Loucy (cell line): ENCODE measurements around the gene C22orf31.

Source experiments
- H2AFZ ChIP-seq: fragments of 200-600 bp; sonication (generic); 2 replicates; pipeline ENCODE4 v1.6.0; 2016; ENCODE audit warnings: antibody characterized with exemption, mild to moderate bottlenecking, low read length, moderate library complexity
- H3F3A ChIP-seq: fragments of 200-600 bp; 2 replicates; pipeline ENCODE4 v1.6.0; 2016; ENCODE audit warnings: antibody characterized with exemption, low read depth, mild to moderate bottlenecking
- H3K27me3 ChIP-seq: fragments of 200-600 bp; sonication (generic); 2 replicates; pipeline ENCODE4 v1.6.1; 2014; ENCODE audit warnings: low read length, mild to moderate bottlenecking; ENCODE audit not compliant: insufficient read depth, poor library complexity, severe bottlenecking
- H3K36me3 ChIP-seq: fragments of 200-600 bp; sonication (generic); 2 replicates; pipeline ENCODE4 v1.6.1; 2016; ENCODE audit warnings: low read length; ENCODE audit not compliant: insufficient read depth
- H3K4me1 ChIP-seq: fragments of 200-600 bp; sonication (generic); 2 replicates; pipeline ENCODE4 v1.5.1; 2014; ENCODE audit warnings: low read length, mild to moderate bottlenecking; ENCODE audit not compliant: insufficient read depth, poor library complexity, severe bottlenecking
- H3K4me2 ChIP-seq: fragments of 200-600 bp; sonication (generic); 2 replicates; pipeline ENCODE4 v1.6.0; 2014; ENCODE audit warnings: antibody characterized with exemption, low read length, low read depth, mild to moderate bottlenecking; ENCODE audit not compliant: poor library complexity, severe bottlenecking
- H3K4me3 ChIP-seq: fragments of 200-600 bp; sonication (generic); 2 replicates; pipeline ENCODE4 v1.5.1; 2014; ENCODE audit warnings: low read length, mild to moderate bottlenecking, mixed read lengths; ENCODE audit not compliant: poor library complexity, severe bottlenecking
- H3K79me2 ChIP-seq: fragments of 200-600 bp; sonication (generic); 2 replicates; pipeline ENCODE4 v1.6.1; 2014; ENCODE audit warnings: low read length; ENCODE audit not compliant: insufficient read depth
- H3K9ac ChIP-seq: fragments of 200-600 bp; sonication (generic); 2 replicates; pipeline ENCODE4 v1.6.0; 2014; ENCODE audit warnings: mild to moderate bottlenecking, low read depth, low read length, moderate library complexity; ENCODE audit not compliant: poor library complexity, severe bottlenecking
- H3K9me2 ChIP-seq: fragments of 200-600 bp; sonication (generic); replicated peaks from 2 replicates; pipeline ENCODE4 v1.6.1; 2016; ENCODE audit warnings: low read depth, low read length, mixed read lengths
- H3K9me3 ChIP-seq: fragments of 200-600 bp; sonication (generic); 2 replicates; pipeline ENCODE4 v1.6.1; 2014; ENCODE audit warnings: mild to moderate bottlenecking, antibody characterized with exemption, low read length, low read depth; ENCODE audit not compliant: insufficient read depth
- H4K20me1 ChIP-seq: fragments of 200-600 bp; sonication (generic); 2 replicates; pipeline ENCODE4 v1.6.0; 2014; ENCODE audit warnings: antibody characterized with exemption, low read length, mild to moderate bottlenecking; ENCODE audit not compliant: insufficient read depth, poor library complexity, severe bottlenecking
- CTCF ChIP-seq: fragments of 200-600 bp; sonication (generic); conservative IDR thresholded peaks from 2 replicates; pipeline ENCODE4 v1.5.1; 2014; ENCODE audit warnings: mild to moderate bottlenecking, antibody characterized with exemption, low read length
- EZH2phosphoT487 ChIP-seq: fragments of 200-600 bp; IDR thresholded peaks from 2 replicates; pipeline ENCODE4 v1.6.1; 2018; ENCODE audit warnings: antibody characterized with exemption, mild to moderate bottlenecking, moderate library complexity, borderline replicate concordance

The C22orf31 gene

DNA sequence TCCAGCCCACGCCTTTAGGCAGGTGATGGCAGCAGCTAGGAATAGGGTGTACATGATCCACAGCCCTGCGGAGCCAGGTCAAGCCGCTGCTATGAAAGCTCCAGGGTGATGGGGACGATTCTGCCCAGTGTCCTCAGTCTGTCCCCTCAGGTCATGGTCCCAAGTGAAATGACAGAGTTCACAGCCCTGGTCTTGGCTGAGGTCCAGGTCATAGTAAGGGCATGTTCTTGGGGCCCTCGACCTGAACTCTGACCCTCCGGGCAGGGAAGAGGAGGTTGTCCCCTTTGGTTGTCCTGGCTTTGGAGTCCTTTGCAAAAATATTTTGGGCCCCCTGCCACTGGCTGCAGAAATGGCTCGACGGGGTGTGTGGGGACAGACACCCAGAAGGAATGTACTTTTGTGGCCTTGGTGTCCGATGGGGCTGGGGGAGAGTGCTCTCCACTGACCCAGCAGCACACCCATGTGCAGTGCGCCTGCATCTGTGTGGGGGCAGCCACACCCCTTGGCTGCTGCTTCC, 7.3 kb downstream of the C22orf31 start:
- H3K27me3 ChIP-seq: no peaks in the 10 kb centered on the region
- peaks cover 17% of the 10 kb centered on the region; the same call in 1 of the 2 replicates for H3K36me3 ChIP-seq
- no peak overlapping the region for H3K4me2 ChIP-seq
- H3K9me2 ChIP-seq: no peaks in the 10 kb centered on the region
- H3K4me3 ChIP-seq: no peak overlapping the region
- TF ChIP-seq EZH2phosphoT487 (no peak), CTCF (no peak)
- no peak overlapping the region for H2AFZ ChIP-seq
- H3K79me2 ChIP-seq: no peaks in the 10 kb centered on the region
- H3K9ac ChIP-seq: no peak overlapping the region
- no peaks in the 10 kb centered on the region for H3F3A ChIP-seq
- peaks cover 3% of the 10 kb centered on the region for H3K4me1 ChIP-seq
- H3K9me3 ChIP-seq: no peaks in the 10 kb centered on the region
- H4K20me1 ChIP-seq: no peaks in the 10 kb centered on the region

DNA sequence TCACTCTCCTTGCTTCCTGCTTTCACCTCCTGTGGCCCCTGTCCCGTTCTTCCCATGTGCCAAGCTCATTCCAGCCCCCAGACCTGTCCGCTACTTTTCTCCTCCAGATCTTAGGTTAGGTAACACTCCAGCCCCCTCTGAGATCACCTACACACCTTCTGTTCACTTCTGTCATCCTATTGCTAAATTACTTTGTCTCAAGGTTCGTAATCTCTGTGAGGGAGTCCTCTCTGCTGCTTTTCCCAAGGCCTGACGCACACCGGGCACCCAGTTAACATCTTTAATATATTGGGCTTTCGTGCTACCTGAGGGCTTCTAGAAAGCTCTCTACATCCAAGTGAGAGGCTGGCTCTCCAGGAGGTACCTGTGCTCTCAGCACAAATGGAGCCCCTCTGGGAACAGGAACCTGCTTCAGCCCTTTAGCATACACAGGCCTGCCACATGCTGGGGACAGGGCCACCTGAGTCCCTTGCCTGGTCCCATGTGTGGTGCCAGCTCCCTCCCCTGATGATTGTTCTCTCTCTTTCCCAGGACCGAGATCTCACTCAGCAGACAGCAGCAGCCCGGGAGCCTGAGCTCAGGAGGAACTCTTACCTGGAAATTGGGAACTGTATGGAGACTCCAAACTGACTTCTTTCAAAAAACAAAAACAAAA, 8.5 kb downstream of the C22orf31 start:
- Histone ChIP-seq H3K9ac (no peak overlapping the region), H3K27me3 (no peaks in the 10 kb centered on the region)

GRCh38 chr22:29050457-29050856, 11.2 kb downstream of the C22orf31 start:
- H3K9me3 ChIP-seq: no peaks in the 10 kb centered on the region
- H3K4me3 ChIP-seq: no peak overlapping the region
- H3K4me2 ChIP-seq: no peak overlapping the region
- H3K79me2 ChIP-seq: no peaks in the 10 kb centered on the region
- no peaks in the 10 kb centered on the region for H4K20me1 ChIP-seq
- no peaks in the 10 kb centered on the region for H3K4me1 ChIP-seq
- no peak overlapping the region for H3K9ac ChIP-seq
- TF ChIP-seq CTCF: no peak
- TF ChIP-seq EZH2phosphoT487: no peak
- no peaks in the 10 kb centered on the region for H3K9me2 ChIP-seq
- no peaks in the 10 kb centered on the region for H3K27me3 ChIP-seq
- no peak overlapping the region for H2AFZ ChIP-seq
- peaks cover 53% of the 10 kb centered on the region; the same call in 1 of the 2 replicates for H3K36me3 ChIP-seq
- H3F3A ChIP-seq: no peaks in the 10 kb centered on the region

More for the DNA sequence above, 8.5 kb downstream of the C22orf31 start:
- no peaks in the 10 kb centered on the region for H3K79me2 ChIP-seq
- H3K9me2 ChIP-seq: no peaks in the 10 kb centered on the region
- no peaks in the 10 kb centered on the region for H3K9me3 ChIP-seq
- H3K36me3 ChIP-seq: peaks cover 29% of the 10 kb centered on the region; the same call in 1 of the 2 replicates
- no peak overlapping the region for H2AFZ ChIP-seq
- no peaks in the 10 kb centered on the region for H3F3A ChIP-seq
- no peak overlapping the region for H3K4me2 ChIP-seq
- TF ChIP-seq EZH2phosphoT487 (no peak), CTCF (no peak)
- no peaks in the 10 kb centered on the region for H3K4me1 ChIP-seq
- no peak overlapping the region for H3K4me3 ChIP-seq
- no peaks in the 10 kb centered on the region for H4K20me1 ChIP-seq
